GM20431 (cell line): ENCODE data around the gene ARFIP2.

Source experiments
- in situ Hi-C: fragments of 300-500 bp; cut with MseI, MboI; formaldehyde crosslinking; loops from one replicate; pipeline ENCODE4 v1.15.0; 2020; ENCODE audit warnings: low sequenced_read_pairs; ENCODE audit not compliant: unreplicated experiment

Gene ARFIP2

DNA sequence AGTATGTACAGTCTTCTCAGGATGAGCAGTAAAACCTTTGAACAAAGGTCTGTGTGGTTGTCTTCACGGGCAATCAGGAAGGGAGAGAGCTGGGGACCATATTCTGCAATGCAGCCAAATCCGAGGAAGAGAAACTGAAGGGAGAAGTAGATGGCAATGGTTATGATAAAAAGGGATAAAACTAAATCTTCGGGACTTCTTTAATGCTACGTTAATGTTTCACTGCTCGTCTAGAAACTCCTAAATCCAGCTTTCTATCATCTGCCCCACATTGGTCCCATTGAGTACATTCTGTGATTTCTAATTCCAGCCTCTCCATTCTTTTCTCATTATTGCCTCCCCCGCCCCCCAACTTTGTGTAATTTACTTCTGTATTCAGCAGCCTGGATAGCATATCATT lies 1.9 kb upstream of the ARFIP2 start:
- in situ Hi-C loops = no loop called here

DNA sequence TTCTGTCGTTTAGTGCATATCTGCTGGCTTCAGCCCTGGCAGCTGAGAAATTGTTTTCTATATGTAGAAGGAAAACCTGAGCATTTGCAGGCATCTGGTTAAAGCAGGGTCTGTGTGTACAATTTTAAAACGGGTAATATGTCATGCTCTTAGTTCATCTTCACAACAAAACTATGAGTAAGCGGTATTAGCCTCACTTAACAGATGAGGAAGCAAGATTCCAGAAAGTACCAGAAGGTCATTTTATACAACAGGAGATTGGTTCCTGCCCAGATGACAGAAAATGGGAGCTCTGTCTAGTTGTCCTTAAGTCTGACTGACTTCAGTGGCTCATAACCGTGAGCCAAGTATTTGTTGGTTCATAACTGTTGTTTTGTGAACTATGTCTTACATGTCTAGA lies 1.3 kb upstream of the ARFIP2 start:
- in situ Hi-C loops = no loop called here

- in situ Hi-C loops = no loop called here
These were observed 769 bp upstream of the ARFIP2 start for GRCh38 chr11:6481924-6482275.

GRCh38 chr11:6480299-6480914 lies 724 bp downstream of the ARFIP2 start:
- in situ Hi-C loops = no loop called here

- in situ Hi-C loops = no loop called here
These were observed 4.6 kb downstream of the ARFIP2 start for GRCh38 chr11:6476571-6476970.

- in situ Hi-C loops = no loop called here
These were observed 5.2 kb downstream of the ARFIP2 start for GRCh38 chr11:6475936-6476335.

GRCh38 chr11:6474806-6475500 lies 6.2 kb downstream of the ARFIP2 start:
- in situ Hi-C loops = no loop called here

DNA sequence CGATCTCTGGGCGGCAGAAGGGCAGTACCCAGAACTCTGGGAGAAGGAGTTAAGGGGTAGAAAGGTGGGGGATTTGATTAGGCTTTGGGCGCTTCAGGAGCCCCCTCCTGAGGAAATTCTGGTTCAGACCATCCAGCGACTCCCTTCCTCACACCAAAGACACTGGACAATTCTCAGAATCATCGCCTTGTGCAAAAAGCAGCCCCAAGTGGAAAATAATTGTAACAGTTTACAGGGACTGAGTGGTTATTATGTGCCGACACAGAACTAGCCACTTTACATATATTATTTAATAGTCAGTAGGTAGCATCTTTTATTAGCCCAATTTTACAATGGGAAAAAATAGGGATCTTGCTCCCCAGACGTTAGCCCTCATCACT lies 6.7 kb downstream of the ARFIP2 start:
- in situ Hi-C loops = no loop called here

DNA sequence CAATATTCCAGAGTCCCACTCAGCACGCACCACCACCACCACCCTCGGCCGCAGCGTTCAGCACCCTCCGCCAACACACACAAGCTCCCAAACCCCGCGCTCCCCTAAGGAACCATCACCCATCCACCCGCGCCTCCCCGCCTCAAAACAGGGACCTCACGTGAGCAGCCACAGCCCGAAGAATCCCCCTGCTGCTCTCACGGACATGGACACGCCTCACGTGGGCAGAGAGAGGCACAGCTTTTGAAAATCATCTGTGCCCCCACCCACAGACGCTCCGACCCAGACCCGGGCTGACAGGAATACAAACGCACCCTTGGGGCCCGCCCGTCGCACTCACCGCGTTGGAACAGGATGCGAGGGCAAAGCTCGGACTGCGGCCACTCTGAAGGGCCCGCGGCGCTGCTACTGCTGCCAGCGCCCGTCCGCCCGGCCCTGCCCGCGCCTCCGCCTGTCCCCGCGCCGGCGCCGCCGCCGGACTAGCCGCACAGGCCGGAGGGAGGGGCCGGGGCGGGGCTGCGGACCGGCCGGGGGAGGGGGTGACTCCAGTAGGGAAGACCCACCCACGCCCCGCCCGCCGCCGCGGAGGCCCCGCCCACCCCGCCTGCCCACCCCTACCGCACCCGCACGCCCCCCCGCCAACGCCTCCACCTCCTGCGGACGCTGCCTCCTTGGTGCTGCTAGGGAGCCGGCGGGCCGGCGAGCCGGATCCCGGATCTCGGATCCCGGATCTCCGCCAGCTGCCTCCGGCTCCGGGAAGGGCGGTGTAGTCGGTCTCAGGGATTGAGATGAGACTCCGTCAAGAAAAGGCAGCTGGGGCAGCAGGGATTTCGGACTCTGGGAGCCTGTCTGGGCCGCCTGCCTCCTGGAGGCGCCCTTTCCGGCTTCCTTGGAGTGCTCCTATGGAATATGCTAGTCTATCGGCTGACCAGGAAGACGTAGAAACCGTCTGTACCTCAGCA lies 7.4 kb downstream of the ARFIP2 start, which contains the start of gene TRIM3:
TRIM3 (minus strand) TSS at position 491 of the 962 bp plus-strand sequence. CDS start 8,246 bp downstream, outside the sequence.
- in situ Hi-C loops = no loop called here

DNA sequence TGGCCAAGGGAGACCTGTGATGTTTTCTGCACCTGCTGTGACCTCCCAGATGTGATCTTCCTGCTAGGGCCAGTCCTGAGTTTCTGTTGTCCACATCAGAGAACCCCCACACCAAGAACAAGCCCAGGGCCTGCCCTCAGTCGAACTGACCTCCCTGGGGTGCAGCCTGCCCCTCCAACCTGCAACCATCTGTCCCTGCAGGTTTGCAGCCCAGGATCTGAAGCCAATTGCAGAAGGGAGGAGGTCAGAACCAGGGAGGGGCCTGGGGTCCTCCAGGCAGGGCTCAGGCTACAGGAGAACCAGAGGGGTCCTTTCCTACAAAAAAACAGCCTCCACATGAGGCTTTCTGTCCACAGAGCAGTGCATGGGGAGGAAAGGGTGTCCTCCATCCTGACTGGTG lies 8.2 kb downstream of the ARFIP2 start:
- in situ Hi-C loops = no loop called here

DNA sequence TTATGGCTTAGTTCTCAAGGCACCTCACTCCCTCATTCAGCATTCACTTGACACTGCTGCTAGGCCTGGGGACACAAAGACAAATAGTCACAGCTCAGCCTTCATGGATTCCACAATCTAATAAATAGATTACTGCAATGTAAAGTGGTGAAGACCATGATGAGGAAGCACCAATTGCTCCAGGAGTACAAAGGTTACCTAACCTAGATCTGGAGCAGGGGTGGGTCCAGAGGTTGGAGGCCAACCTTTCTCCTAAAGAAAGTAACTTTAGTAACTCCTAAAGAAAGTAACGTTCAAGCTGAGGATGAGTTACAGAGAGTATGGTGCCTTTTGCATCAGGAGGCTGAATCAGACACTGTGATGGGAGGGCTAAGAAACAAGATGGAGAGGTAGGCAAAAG lies 11.5 kb downstream of the ARFIP2 start:
- in situ Hi-C loops = no loop called here

GRCh38 chr11:6468712-6469495 lies 12.2 kb downstream of the ARFIP2 start:
- in situ Hi-C loops = no loop called here

GRCh38 chr11:6459099-6459450 lies 22.1 kb downstream of the ARFIP2 start:
- in situ Hi-C loops = no loop called here

GRCh38 chr11:6458352-6459098 lies 22.6 kb downstream of the ARFIP2 start:
- in situ Hi-C loops = no loop called here

- in situ Hi-C loops = no loop called here
These were observed 23.4 kb downstream of the ARFIP2 start for GRCh38 chr11:6457581-6458320.

DNA sequence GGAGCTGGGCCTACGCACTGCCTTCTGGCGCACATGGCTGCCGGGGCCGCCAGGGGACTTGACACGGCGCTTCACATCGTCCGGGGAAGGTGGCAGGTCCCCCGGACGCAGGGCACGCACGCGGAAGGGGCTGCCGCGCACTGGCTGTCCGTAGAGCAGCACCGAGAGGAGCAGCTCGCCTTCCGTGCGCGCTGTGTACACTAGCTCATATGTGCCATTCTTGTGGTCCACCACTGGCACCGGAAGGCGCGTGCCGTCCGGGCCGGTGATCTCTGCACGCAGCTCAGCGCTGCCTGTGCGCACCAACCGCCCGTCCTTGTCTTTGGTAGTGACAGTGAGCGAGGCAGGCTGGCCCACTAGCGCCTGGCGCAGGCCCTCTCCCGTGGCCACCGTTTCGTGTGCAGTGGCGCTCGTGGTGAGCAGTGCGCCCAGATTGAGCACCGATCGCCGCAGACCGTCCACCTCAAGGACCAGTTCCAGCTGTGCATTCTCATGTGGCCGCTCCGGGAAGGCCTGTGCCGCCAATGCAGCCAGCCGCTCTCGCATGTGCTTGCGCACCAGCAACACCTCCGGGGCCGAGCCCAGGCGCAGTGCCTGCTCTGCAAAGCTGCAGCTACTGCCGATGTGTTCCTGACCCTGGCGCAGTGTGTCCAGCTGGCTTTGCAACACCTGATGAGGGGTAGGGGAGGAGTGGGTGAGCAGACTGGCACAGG lies 24.6 kb downstream of the ARFIP2 start:
- in situ Hi-C loops = no loop called here

- in situ Hi-C loops = no loop called here
These were observed 26.1 kb downstream of the ARFIP2 start for GRCh38 chr11:6455070-6455469.

- in situ Hi-C loops = no loop called here
These were observed 28.0 kb downstream of the ARFIP2 start for GRCh38 chr11:6453152-6453551.
